ENCODE results near the gene KLHL17. TPM values are rescaled to one million over a fixed set of nuclear protein-coding genes. Genes with fewer than 3 reads are reported as not detected.

The KLHL17 gene
- polyA plus RNA-seq, 2 of the 4 experiments (the other 2 are of a cell fraction): 5.7 to 21.6 TPM

DNA sequence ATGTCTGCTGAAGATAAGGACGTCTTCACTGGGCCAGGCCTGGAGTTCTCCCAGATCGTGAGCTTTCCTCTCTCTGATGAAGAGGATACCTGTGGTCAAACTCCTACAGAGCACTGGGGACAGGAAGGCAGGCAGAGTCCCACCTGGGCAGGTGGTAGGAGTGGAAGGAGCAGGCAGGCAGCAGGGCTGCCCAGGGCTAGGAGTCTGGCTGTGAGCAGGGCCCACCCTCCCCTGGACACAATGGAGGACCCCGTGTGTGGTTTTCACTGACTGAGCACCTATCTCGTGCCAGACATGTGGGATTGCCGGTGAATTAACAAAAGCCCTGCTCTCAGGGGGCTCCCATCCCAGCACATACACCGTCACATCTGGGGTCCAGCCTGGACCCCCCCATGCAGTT, 41.5 kb upstream of the KLHL17 start:
- no peak for FAIRE-seq

DNA sequence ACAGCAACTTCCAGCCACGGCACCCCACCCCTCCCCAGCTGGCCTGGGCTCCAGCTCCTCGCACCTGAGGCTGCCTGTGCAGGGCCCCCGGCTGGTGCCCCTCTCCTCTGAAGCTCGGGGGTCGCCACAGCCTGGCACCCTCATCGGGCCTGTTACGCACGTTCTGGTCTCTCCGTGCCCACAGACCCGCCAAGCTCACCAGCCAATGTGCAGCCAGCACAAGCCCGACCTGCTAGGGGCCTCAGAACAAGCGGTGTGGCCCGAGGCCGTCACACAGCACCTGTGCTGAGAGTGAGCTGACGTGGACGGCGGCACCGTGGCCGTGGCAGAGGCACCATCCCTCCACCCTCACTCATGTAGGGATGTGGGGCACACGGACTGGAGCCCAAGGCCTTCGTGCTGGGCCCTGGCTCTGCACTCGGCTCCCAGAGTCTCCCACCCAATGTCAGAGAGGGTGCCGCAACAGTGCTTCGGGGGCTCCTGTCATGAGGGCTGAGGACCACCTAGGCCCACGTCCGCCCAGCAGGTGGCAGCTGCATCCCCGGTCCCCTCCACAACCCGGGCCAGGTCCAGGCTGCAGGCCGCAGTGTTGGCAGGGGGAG, 41.0 kb upstream of the KLHL17 start:
- ATAC-seq (no peak), FAIRE-seq (no peak), DNase-seq (ENCODE audit: low read depth in 1 of 2, low spot score in 1 of 2) (no peak)
- TF ChIP-seq TP53 (CRISPR knock-in tag; IDR thresholded peaks at IDR 0.05): no peak
- TF ChIP-seq, protein P1, sequence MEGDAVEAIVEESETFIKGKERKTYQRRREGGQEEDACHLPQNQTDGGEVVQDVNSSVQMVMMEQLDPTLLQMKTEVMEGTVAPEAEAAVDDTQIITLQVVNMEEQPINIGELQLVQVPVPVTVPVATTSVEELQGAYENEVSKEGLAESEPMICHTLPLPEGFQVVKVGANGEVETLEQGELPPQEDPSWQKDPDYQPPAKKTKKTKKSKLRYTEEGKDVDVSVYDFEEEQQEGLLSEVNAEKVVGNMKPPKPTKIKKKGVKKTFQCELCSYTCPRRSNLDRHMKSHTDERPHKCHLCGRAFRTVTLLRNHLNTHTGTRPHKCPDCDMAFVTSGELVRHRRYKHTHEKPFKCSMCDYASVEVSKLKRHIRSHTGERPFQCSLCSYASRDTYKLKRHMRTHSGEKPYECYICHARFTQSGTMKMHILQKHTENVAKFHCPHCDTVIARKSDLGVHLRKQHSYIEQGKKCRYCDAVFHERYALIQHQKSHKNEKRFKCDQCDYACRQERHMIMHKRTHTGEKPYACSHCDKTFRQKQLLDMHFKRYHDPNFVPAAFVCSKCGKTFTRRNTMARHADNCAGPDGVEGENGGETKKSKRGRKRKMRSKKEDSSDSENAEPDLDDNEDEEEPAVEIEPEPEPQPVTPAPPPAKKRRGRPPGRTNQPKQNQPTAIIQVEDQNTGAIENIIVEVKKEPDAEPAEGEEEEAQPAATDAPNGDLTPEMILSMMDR (IDR thresholded peaks at IDR 0.05): peak; percentile 7; the same call in 1 of the 3 replicates
- ChIA-PET POLR2A (no interaction called here), CTCF (interaction anchor here (1.6 to 5.4 kb wide), 4 partner anchors 7 to 21 kb away, joined by 4 to 47 read pairs (median 20); no protein-coding TSS in a partner anchor)
- Histone ChIP-seq H3K4me1 (peaks cover 45% of the 10 kb centered on the region), H3K4me2 (no peak overlapping the region), H3K9me3 (no peaks in the 10 kb centered on the region), H3K27ac (no peak overlapping the region; a peak in 1 of 6 replicates), H3K4me3 (no peak overlapping the region)
- 93% methylated on average over 16 of the region's 29 CpGs for WGBS (ENCODE audit: missing lambda C conversion rate)

More for the DNA sequence above, 41.5 kb upstream of the KLHL17 start:
- Histone ChIP-seq H3K27ac (peak overlapping the region in 1 of 2 experiments; percentile 21; a peak in 1 of 6 replicates), H3K4me3 (no peak overlapping the region), H3K4me2 (no peak overlapping the region), H3K4me1 (peaks cover 45% of the 10 kb centered on the region), H3K9me3 (no peaks in the 10 kb centered on the region)
- ATAC-seq (no peak), DNase-seq (ENCODE audit: low read depth in 1 of 2, low spot score in 1 of 2) (no peak)
- CTCF ChIA-PET: interaction anchor here (5.0 to 5.4 kb wide), 2 partner anchors 14 to 21 kb away, joined by 33 to 47 read pairs; no protein-coding TSS in a partner anchor
- TF ChIP-seq POLR2A (IDR thresholded peaks at IDR 0.05; ENCODE audit: low read length): peak; percentile 6; the same call in 1 of the 2 replicates
- no peak for TF ChIP-seq RFX5 (IDR thresholded peaks at IDR 0.05)
- TF ChIP-seq, protein P2, sequence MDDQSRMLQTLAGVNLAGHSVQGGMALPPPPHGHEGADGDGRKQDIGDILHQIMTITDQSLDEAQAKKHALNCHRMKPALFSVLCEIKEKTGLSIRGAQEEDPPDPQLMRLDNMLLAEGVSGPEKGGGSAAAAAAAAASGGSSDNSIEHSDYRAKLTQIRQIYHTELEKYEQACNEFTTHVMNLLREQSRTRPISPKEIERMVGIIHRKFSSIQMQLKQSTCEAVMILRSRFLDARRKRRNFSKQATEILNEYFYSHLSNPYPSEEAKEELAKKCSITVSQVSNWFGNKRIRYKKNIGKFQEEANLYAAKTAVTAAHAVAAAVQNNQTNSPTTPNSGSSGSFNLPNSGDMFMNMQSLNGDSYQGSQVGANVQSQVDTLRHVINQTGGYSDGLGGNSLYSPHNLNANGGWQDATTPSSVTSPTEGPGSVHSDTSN (IDR thresholded peaks at IDR 0.05): peak; percentile 65; the same call in 1 of the 2 replicates
- POLR2A ChIA-PET: no interaction called here
- 84% methylated on average over 4 of the region's 6 CpGs for WGBS (ENCODE audit: missing lambda C conversion rate)

DNA sequence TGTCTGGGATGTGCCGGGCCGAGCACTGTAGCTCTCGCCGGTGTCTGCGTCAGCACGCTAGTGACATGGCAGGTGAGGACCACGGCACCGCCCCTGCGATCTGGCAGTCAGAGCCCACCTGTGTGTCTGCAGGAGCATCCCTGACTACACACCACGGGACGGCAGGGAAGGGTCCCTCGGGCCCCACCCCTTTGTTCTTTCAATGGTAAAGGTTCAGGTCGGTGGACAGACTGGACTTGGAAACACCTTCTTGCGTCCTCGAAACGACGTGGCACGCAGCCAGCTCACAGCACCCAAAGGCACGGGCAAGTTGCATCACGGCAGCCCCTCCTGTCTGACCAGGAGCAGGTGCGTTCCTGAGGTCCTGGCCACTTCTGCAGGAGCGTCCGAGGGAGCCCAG, 40.4 kb upstream of the KLHL17 start:
- peak; percentile 35 for TF ChIP-seq POLR2A (IDR thresholded peaks at IDR 0.05; ENCODE audit: low read length)
- no peak for TF ChIP-seq EHF (CRISPR knock-in tag; IDR thresholded peaks at IDR 0.05)
- Histone ChIP-seq H3K4me1 (peaks cover 45% of the 10 kb centered on the region), H3K4me2 (peak overlapping the region; percentile 87), H3K4me3 (no peak overlapping the region), H3K27ac (peak overlapping the region in 1 of 2 experiments; percentile 97; a peak in 4 of 6 replicates), H3K9me3 (no peaks in the 10 kb centered on the region)
- no peak for ATAC-seq
- no peak for FAIRE-seq
- ChIA-PET POLR2A (interaction anchor here (1.0 kb wide), 1 partner anchor 23 kb away, joined by 3 read pairs; no protein-coding TSS in a partner anchor), CTCF (interaction anchor here (1.6 to 5.4 kb wide), 4 partner anchors 8 to 20 kb away, joined by 4 to 47 read pairs (median 20); no protein-coding TSS in a partner anchor)
- DNase-seq (ENCODE audit: low read depth in 1 of 2, low spot score in 1 of 2): no peak
- 82% methylated on average over 23 of the region's 23 CpGs for WGBS (ENCODE audit: missing lambda C conversion rate)

DNA sequence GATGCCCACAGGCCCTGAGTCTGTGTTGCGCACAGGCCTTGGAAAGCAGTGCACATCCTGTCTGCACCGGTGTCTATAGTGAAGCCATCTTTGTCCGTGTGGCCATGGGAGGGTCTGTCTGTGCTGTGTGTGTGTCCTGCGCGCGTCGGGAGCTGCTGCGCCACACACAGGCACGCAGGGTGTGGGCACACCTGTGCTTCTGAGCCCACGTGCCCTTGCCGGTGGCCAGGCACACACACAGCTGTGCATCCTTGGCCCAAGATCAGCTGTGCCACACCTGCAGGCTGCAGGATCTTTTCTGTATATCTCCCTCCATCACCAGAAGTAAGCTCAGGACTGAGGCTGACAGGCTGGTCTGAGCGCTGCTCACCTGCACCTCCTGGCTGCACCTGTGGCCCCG, 39.9 kb upstream of the KLHL17 start:
- DNase-seq (ENCODE audit: low read depth in 1 of 2, low spot score in 1 of 2) (no peak), ATAC-seq (peak in 1 of 2 experiments; percentile 5; a peak in 3 of 6 replicates), FAIRE-seq (no peak)
- TF ChIP-seq ZSCAN20 (CRISPR knock-in tag; IDR thresholded peaks at IDR 0.05): no peak
- no peak for TF ChIP-seq RFX5 (IDR thresholded peaks at IDR 0.05)
- no peak for TF ChIP-seq FOSB (CRISPR knock-in tag; IDR thresholded peaks at IDR 0.05)
- no peak for TF ChIP-seq HOXB13 (CRISPR knock-in tag; IDR thresholded peaks at IDR 0.05; ENCODE audit: low read depth)
- TF ChIP-seq EHF (CRISPR knock-in tag; IDR thresholded peaks at IDR 0.05): no peak
- TF ChIP-seq NFE2L2 (conservative IDR thresholded peaks at IDR 0.05; ENCODE audit: low read length): no peak
- no peak for TF ChIP-seq HOXB5 (CRISPR knock-in tag; IDR thresholded peaks at IDR 0.05)
- TF ChIP-seq POLR2A (IDR thresholded peaks at IDR 0.05; ENCODE audit: low read length): 0 out of 2 replicates have a peak, but pooled peaks have one; percentile 12
- TF ChIP-seq SMC3 (IDR thresholded peaks at IDR 0.05): no peak
- Histone ChIP-seq H3K4me2 (peak overlapping the region; percentile 87), H3K27ac (peak overlapping the region; percentile 70 to 97; a peak in 5 of 6 replicates), H3K4me1 (peaks cover 45% of the 10 kb centered on the region), H3K4me3 (peak overlapping the region; percentile 29; the same call in 2 of the 3 replicates), H3K9me3 (no peaks in the 10 kb centered on the region)
- 0% methylated on average over 2 of the region's 13 CpGs for WGBS (ENCODE audit: missing lambda C conversion rate)
- CTCF ChIA-PET: interaction anchor here (1.6 to 5.4 kb wide), 4 partner anchors 8 to 20 kb away, joined by 4 to 47 read pairs (median 20); no protein-coding TSS in a partner anchor
- POLR2A ChIA-PET: interaction anchor here (1.0 kb wide), 1 partner anchor 22 kb away, joined by 3 read pairs; no protein-coding TSS in a partner anchor
